Endothelial cell of umbilical vein (primary cell): ENCODE results near the gene ID2. TPM values are rescaled to one million over a fixed set of nuclear protein-coding genes. Genes with fewer than 3 reads are reported as not detected.

Source experiments
- BruUV-seq: library from RNA; stranded (reverse); fragments of 400-500 nt; replicated peaks from 2 replicates; lab custom pipeline; 2021; lab: Mats Ljungman, UMichigan
- CTCF ChIA-PET: fragments of 300-600, 350-600 bp; sonication (Branson Sonifier 250); formaldehyde crosslinking; loops from one replicate; lab custom pipeline; 2021; ENCODE audit warnings: antibody characterized with exemption, inconsistent platforms; lab: Charles Lee
- POLR2A ChIA-PET: fragments of 300-600, 350-600 bp; sonication (Branson Sonifier 250); formaldehyde crosslinking; loops from one replicate; lab custom pipeline; 2021; ENCODE audit warnings: antibody characterized with exemption, inconsistent platforms; lab: Charles Lee
- DNase-seq: peaks from one replicate; pipeline ENCODE4 v3.0.0-alpha.2; 2011; ENCODE audit warnings: low read depth, low spot score
- FAIRE-seq: peaks from 2 replicates; lab custom pipeline; 2011; peaks lifted over from hg19 to GRCh38; lab: Jason Lieb, UNC
- H2AFZ ChIP-seq: 2 replicates; pipeline ENCODE4 v1.6.0; 2012; ENCODE audit warnings: low read depth, low read length, control low read depth, inconsistent platforms
- H3K27ac ChIP-seq: 2 replicates; pipeline ENCODE4 v1.5.1; 2011; ENCODE audit warnings: low read depth, mild to moderate bottlenecking, control low read depth, low read length, moderate library complexity; ENCODE audit not compliant: insufficient read depth
- H3K27me3 ChIP-seq, 2 experiments: 2 replicates each; pipeline versions ENCODE4 v1.6.0 to v1.6.1; 2011; ENCODE audit warnings: low read length in 2 of 2, mixed read lengths in 1 of 2; ENCODE audit not compliant: control insufficient read depth in 2 of 2, insufficient read depth in 2 of 2
- H3K36me3 ChIP-seq, 2 experiments: 2 replicates in 1 of 2; 3 replicates in 1 of 2; pipeline ENCODE4 v1.5.1; 2011; ENCODE audit warnings: low read length in 2 of 2, mild to moderate bottlenecking in 1 of 2, moderate library complexity in 1 of 2; ENCODE audit not compliant: control insufficient read depth in 2 of 2, insufficient read depth in 2 of 2; ENCODE audit errors: extremely low read depth in 1 of 2
- H3K4me1 ChIP-seq: 3 replicates; pipeline ENCODE4 v1.5.1; 2011; ENCODE audit warnings: mild to moderate bottlenecking, low read length; ENCODE audit not compliant: control insufficient read depth, insufficient read depth; ENCODE audit errors: extremely low read depth
- H3K4me2 ChIP-seq: 2 replicates; pipeline ENCODE4 v1.6.1; 2011; ENCODE audit warnings: low read length, control low read depth, mixed read lengths; ENCODE audit not compliant: insufficient read depth
- H3K4me3 ChIP-seq, 3 experiments: fragments of 200-600 bp in 1 of 3; sonication (generic), shearing (Covaris generic) in 1 of 3; replicated peaks in 1 of 3; 2 replicates each; pipeline ENCODE4 v1.5.1; 2011 to 2016; ENCODE audit warnings: control low read depth in 3 of 3, low read length in 3 of 3, mild to moderate bottlenecking in 2 of 3, inconsistent platforms in 1 of 3, low read depth in 1 of 3, moderate library complexity in 1 of 3; ENCODE audit not compliant: insufficient read depth in 1 of 3
- H3K79me2 ChIP-seq: 2 replicates; pipeline ENCODE4 v1.6.0; 2012; ENCODE audit warnings: low read length, inconsistent platforms; ENCODE audit not compliant: control insufficient read depth, insufficient read depth
- H3K9ac ChIP-seq: replicated peaks from 2 replicates; pipeline ENCODE3; 2011; ENCODE audit warnings: low read length, control low read depth; ENCODE audit not compliant: insufficient read depth; ENCODE audit errors: extremely low read depth
- H3K9me1 ChIP-seq: replicated peaks from 3 replicates; pipeline ENCODE4 v1.6.0; 2011; ENCODE audit warnings: mild to moderate bottlenecking, low read length; ENCODE audit not compliant: control insufficient read depth, insufficient read depth; ENCODE audit errors: extremely low read depth
- H3K9me3 ChIP-seq: replicated peaks from 2 replicates; pipeline ENCODE4 v1.5.1; 2012; ENCODE audit warnings: low read length, inconsistent platforms; ENCODE audit not compliant: control insufficient read depth, insufficient read depth
- H4K20me1 ChIP-seq: replicated peaks from 2 replicates; pipeline ENCODE3; 2011; ENCODE audit warnings: mild to moderate bottlenecking, low read length; ENCODE audit not compliant: control insufficient read depth, insufficient read depth; ENCODE audit errors: extremely low read depth
- EZH2 ChIP-seq: IDR thresholded peaks from 2 replicates; pipeline ENCODE4 v1.6.1; 2012; ENCODE audit warnings: borderline replicate concordance, low read depth, mild to moderate bottlenecking, moderate library complexity, low read length, inconsistent platforms; ENCODE audit not compliant: severe bottlenecking
- FOS ChIP-seq: IDR thresholded peaks from 2 replicates; pipeline ENCODE4 v1.6.1; 2011; ENCODE audit warnings: mild to moderate bottlenecking, low read length, moderate library complexity, borderline replicate concordance; ENCODE audit not compliant: insufficient read depth
- GATA2 ChIP-seq: IDR thresholded peaks from 2 replicates; pipeline ENCODE4 v1.7.0; 2011; ENCODE audit warnings: low read depth, mild to moderate bottlenecking, moderate library complexity, mixed read lengths, low read length; ENCODE audit not compliant: insufficient read length, insufficient read depth
- JUN ChIP-seq: IDR thresholded peaks from 2 replicates; pipeline ENCODE4 v1.6.1; 2011; ENCODE audit warnings: borderline replicate concordance, low read depth; ENCODE audit not compliant: insufficient read length, insufficient read depth
- MYC ChIP-seq: IDR thresholded peaks from one replicate; pipeline ENCODE4 v1.6.1; 2011; ENCODE audit warnings: mild to moderate bottlenecking, low read depth, low read length
- POLR2A ChIP-seq: IDR thresholded peaks from 2 replicates; pipeline ENCODE4 v1.6.1; 2012; ENCODE audit warnings: low read depth, mild to moderate bottlenecking, control low read depth, low read length
- POLR2AphosphoS5 ChIP-seq: IDR thresholded peaks from 2 replicates; pipeline ENCODE4 v1.6.1; 2012; ENCODE audit warnings: low read depth, mild to moderate bottlenecking, control low read depth, low read length, moderate library complexity; ENCODE audit not compliant: insufficient read depth
- dilution Hi-C: fragments of 300-500 bp; cut with MboI; formaldehyde crosslinking; loops from one replicate; pipeline ENCODE4 v1.15.0; 2019; ENCODE audit warnings: low sequenced_read_pairs; ENCODE audit not compliant: extremely low pct_ligation_motif_present
- intact Hi-C: fragments of 100-400 bp; cut with micrococcal nuclease; formaldehyde crosslinking; loops from one replicate; pipeline ENCODE4 v1.10.0; 2022
- polyA plus RNA-seq, 4 experiments: library from polyadenylated mRNA; depleted of rRNA in 3 of 4; stranded (reverse) in 3 of 4; unstranded in 1 of 4; fragments of >200 nt; gene quantifications; 2 replicates each; pipeline versions ENCODE4 v1.2.1 to v1.2.3, GENCODE V29; 2011 to 2012; ENCODE audit warnings: missing spikeins in 1 of 4
- total RNA-seq: library from RNA; stranded (reverse); gene quantifications from 2 replicates; pipeline ENCODE4 v1.2.3, GENCODE V29; 2021
- TF ChIP-seq, protein P1 (sequence below): IDR thresholded peaks from 2 replicates; pipeline ENCODE4 v1.6.1; 2011; ENCODE audit not compliant: insufficient read depth, insufficient read length
- TF ChIP-seq, protein P2 (sequence below), 2 donors: IDR thresholded peaks; 1 replicate in 1 of 2; 2 replicates in 1 of 2; pipeline ENCODE4 v1.5.1; 2011; ENCODE audit warnings: low read length in 2 of 2, mild to moderate bottlenecking in 2 of 2, moderate library complexity in 2 of 2, control low read depth in 1 of 2, inconsistent platforms in 1 of 2, low read depth in 1 of 2; ENCODE audit not compliant: insufficient read depth in 1 of 2; ENCODE audit errors: extremely low read depth in 1 of 2

Gene ID2
- total and polyA plus RNA-seq, 2 donors (not counting 3 experiments of a cell fraction or from before 2014, with no cell fraction given) = 4.1 to 29.1 TPM

GRCh38 chr2:8656811-8657210 is 25.0 kb upstream of the ID2 start:
- dilution Hi-C loops (no loop called here), intact Hi-C loops (no loop called here)
- Histone ChIP-seq H4K20me1 (no peaks in the 10 kb centered on the region), H3K36me3 (no peaks in the 10 kb centered on the region), H3K4me2 (no peak overlapping the region), H3K27ac (no peak overlapping the region), H3K4me1 (no peaks in the 10 kb centered on the region), H3K9ac (no peak overlapping the region), H3K9me1 (no peaks in the 10 kb centered on the region), H3K27me3 (no peaks in the 10 kb centered on the region), H3K4me3 (no peak overlapping the region), H2AFZ (no peak overlapping the region), H3K9me3 (no peaks in the 10 kb centered on the region), H3K79me2 (no peaks in the 10 kb centered on the region)
- DNase-seq (no peak), FAIRE-seq (no peak)
- ChIA-PET POLR2A (no interaction called here), CTCF (no interaction called here)
- no TSS peak for BruUV-seq
- TF ChIP-seq JUN = no peak
- TF ChIP-seq, protein P1, sequence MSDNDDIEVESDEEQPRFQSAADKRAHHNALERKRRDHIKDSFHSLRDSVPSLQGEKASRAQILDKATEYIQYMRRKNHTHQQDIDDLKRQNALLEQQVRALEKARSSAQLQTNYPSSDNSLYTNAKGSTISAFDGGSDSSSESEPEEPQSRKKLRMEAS = no peak

DNA sequence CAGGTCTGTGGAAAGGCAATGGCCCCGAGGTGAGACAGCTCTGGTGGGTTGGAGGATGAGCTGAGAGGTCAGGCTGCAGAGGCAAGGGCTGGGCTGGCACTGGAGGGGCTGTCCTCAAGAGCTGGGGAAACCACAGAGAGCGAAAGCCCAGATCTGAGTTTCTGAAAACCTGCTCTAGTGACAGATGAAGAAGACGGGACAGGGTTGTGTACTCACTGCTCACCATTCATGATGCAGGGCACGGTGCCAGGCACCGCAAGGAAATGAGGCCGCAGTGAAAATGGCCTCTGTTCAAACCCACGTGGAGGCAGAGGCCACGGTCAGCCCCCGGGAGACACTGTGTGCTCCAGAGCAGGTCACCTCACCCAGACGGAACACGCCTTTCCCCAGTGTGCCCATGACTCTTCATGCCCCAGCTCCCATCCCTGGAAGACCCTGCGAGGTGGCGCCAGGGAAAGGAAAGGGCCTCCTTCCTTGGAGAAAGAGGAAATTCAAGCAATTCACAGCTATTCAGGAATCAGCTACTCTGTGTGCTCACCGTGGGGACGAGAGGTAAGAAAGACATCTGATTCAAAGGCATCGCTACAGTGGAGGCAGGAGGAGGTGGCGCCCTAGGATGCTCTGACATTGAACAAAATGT is 24.3 kb upstream of the ID2 start:
- Histone ChIP-seq H3K27ac (no peak overlapping the region), H4K20me1 (no peaks in the 10 kb centered on the region), H3K9me1 (no peaks in the 10 kb centered on the region), H2AFZ (no peak overlapping the region), H3K9ac (no peak overlapping the region), H3K9me3 (no peaks in the 10 kb centered on the region), H3K4me1 (no peaks in the 10 kb centered on the region), H3K4me2 (no peak overlapping the region), H3K27me3 (no peaks in the 10 kb centered on the region), H3K36me3 (no peaks in the 10 kb centered on the region), H3K4me3 (no peak overlapping the region), H3K79me2 (no peaks in the 10 kb centered on the region)
- TF ChIP-seq JUN (no peak), FOS (no peak), GATA2 (no peak), POLR2A (no peak), MYC (no peak), POLR2AphosphoS5 (no peak), EZH2 (no peak)
- TF ChIP-seq, protein P2, sequence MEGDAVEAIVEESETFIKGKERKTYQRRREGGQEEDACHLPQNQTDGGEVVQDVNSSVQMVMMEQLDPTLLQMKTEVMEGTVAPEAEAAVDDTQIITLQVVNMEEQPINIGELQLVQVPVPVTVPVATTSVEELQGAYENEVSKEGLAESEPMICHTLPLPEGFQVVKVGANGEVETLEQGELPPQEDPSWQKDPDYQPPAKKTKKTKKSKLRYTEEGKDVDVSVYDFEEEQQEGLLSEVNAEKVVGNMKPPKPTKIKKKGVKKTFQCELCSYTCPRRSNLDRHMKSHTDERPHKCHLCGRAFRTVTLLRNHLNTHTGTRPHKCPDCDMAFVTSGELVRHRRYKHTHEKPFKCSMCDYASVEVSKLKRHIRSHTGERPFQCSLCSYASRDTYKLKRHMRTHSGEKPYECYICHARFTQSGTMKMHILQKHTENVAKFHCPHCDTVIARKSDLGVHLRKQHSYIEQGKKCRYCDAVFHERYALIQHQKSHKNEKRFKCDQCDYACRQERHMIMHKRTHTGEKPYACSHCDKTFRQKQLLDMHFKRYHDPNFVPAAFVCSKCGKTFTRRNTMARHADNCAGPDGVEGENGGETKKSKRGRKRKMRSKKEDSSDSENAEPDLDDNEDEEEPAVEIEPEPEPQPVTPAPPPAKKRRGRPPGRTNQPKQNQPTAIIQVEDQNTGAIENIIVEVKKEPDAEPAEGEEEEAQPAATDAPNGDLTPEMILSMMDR (IDR thresholded peaks at IDR 0.05; ENCODE audit: extremely low read depth in 1 of 2, insufficient read depth in 1 of 2, low read depth in 1 of 2, low read length in 2 of 2) = no peak
- TF ChIP-seq, protein P1 = no peak
- FAIRE-seq = no peak
- DNase-seq = no peak
- no TSS peak for BruUV-seq
- intact Hi-C loops = no loop called here
- dilution Hi-C loops = no loop called here
- ChIA-PET POLR2A (no interaction called here), CTCF (no interaction called here)
